Endothelial cell of umbilical vein (primary cell): ENCODE measurements around the gene KRT1. TPM values are rescaled to one million over a fixed set of nuclear protein-coding genes. Genes with fewer than 3 reads are reported as not detected.

ENCODE experiments used
- BruUV-seq: library from RNA; stranded (reverse); fragments of 400-500 nt; replicated peaks from 2 replicates; lab custom pipeline; 2021; lab: Mats Ljungman, UMichigan
- CTCF ChIA-PET: fragments of 300-600, 350-600 bp; sonication (Branson Sonifier 250); formaldehyde crosslinking; loops from one replicate; lab custom pipeline; 2021; ENCODE audit warnings: antibody characterized with exemption, inconsistent platforms; lab: Charles Lee
- POLR2A ChIA-PET: fragments of 300-600, 350-600 bp; sonication (Branson Sonifier 250); formaldehyde crosslinking; loops from one replicate; lab custom pipeline; 2021; ENCODE audit warnings: antibody characterized with exemption, inconsistent platforms; lab: Charles Lee
- DNase-seq: peaks from one replicate; pipeline ENCODE4 v3.0.0-alpha.2; 2011; ENCODE audit warnings: low read depth, low spot score
- FAIRE-seq: peaks from 2 replicates; lab custom pipeline; 2011; peaks lifted over from hg19 to GRCh38; lab: Jason Lieb, UNC
- H2AFZ ChIP-seq: 2 replicates; pipeline ENCODE4 v1.6.0; 2012; ENCODE audit warnings: low read depth, low read length, control low read depth, inconsistent platforms
- H3K27ac ChIP-seq: 2 replicates; pipeline ENCODE4 v1.5.1; 2011; ENCODE audit warnings: low read depth, mild to moderate bottlenecking, control low read depth, low read length, moderate library complexity; ENCODE audit not compliant: insufficient read depth
- H3K27me3 ChIP-seq, 2 experiments: 2 replicates each; pipeline versions ENCODE4 v1.6.0 to v1.6.1; 2011; ENCODE audit warnings: low read length in 2 of 2, mixed read lengths in 1 of 2; ENCODE audit not compliant: control insufficient read depth in 2 of 2, insufficient read depth in 2 of 2
- H3K36me3 ChIP-seq, 2 experiments: 2 replicates in 1 of 2; 3 replicates in 1 of 2; pipeline ENCODE4 v1.5.1; 2011; ENCODE audit warnings: low read length in 2 of 2, mild to moderate bottlenecking in 1 of 2, moderate library complexity in 1 of 2; ENCODE audit not compliant: control insufficient read depth in 2 of 2, insufficient read depth in 2 of 2; ENCODE audit errors: extremely low read depth in 1 of 2
- H3K4me1 ChIP-seq: 3 replicates; pipeline ENCODE4 v1.5.1; 2011; ENCODE audit warnings: mild to moderate bottlenecking, low read length; ENCODE audit not compliant: control insufficient read depth, insufficient read depth; ENCODE audit errors: extremely low read depth
- H3K4me2 ChIP-seq: 2 replicates; pipeline ENCODE4 v1.6.1; 2011; ENCODE audit warnings: low read length, control low read depth, mixed read lengths; ENCODE audit not compliant: insufficient read depth
- H3K4me3 ChIP-seq, 3 experiments: fragments of 200-600 bp in 1 of 3; sonication (generic), shearing (Covaris generic) in 1 of 3; replicated peaks in 1 of 3; 2 replicates each; pipeline ENCODE4 v1.5.1; 2011 to 2016; ENCODE audit warnings: control low read depth in 3 of 3, low read length in 3 of 3, mild to moderate bottlenecking in 2 of 3, inconsistent platforms in 1 of 3, low read depth in 1 of 3, moderate library complexity in 1 of 3; ENCODE audit not compliant: insufficient read depth in 1 of 3
- H3K79me2 ChIP-seq: 2 replicates; pipeline ENCODE4 v1.6.0; 2012; ENCODE audit warnings: low read length, inconsistent platforms; ENCODE audit not compliant: control insufficient read depth, insufficient read depth
- H3K9ac ChIP-seq: replicated peaks from 2 replicates; pipeline ENCODE3; 2011; ENCODE audit warnings: low read length, control low read depth; ENCODE audit not compliant: insufficient read depth; ENCODE audit errors: extremely low read depth
- H3K9me1 ChIP-seq: replicated peaks from 3 replicates; pipeline ENCODE4 v1.6.0; 2011; ENCODE audit warnings: mild to moderate bottlenecking, low read length; ENCODE audit not compliant: control insufficient read depth, insufficient read depth; ENCODE audit errors: extremely low read depth
- H3K9me3 ChIP-seq: replicated peaks from 2 replicates; pipeline ENCODE4 v1.5.1; 2012; ENCODE audit warnings: low read length, inconsistent platforms; ENCODE audit not compliant: control insufficient read depth, insufficient read depth
- H4K20me1 ChIP-seq: replicated peaks from 2 replicates; pipeline ENCODE3; 2011; ENCODE audit warnings: mild to moderate bottlenecking, low read length; ENCODE audit not compliant: control insufficient read depth, insufficient read depth; ENCODE audit errors: extremely low read depth
- EZH2 ChIP-seq: IDR thresholded peaks from 2 replicates; pipeline ENCODE4 v1.6.1; 2012; ENCODE audit warnings: borderline replicate concordance, low read depth, mild to moderate bottlenecking, moderate library complexity, low read length, inconsistent platforms; ENCODE audit not compliant: severe bottlenecking
- GATA2 ChIP-seq: IDR thresholded peaks from 2 replicates; pipeline ENCODE4 v1.7.0; 2011; ENCODE audit warnings: low read depth, mild to moderate bottlenecking, moderate library complexity, mixed read lengths, low read length; ENCODE audit not compliant: insufficient read length, insufficient read depth
- JUN ChIP-seq: IDR thresholded peaks from 2 replicates; pipeline ENCODE4 v1.6.1; 2011; ENCODE audit warnings: borderline replicate concordance, low read depth; ENCODE audit not compliant: insufficient read length, insufficient read depth
- MAX ChIP-seq: IDR thresholded peaks from 2 replicates; pipeline ENCODE4 v1.6.1; 2011; ENCODE audit not compliant: insufficient read depth, insufficient read length
- MYC ChIP-seq: IDR thresholded peaks from one replicate; pipeline ENCODE4 v1.6.1; 2011; ENCODE audit warnings: mild to moderate bottlenecking, low read depth, low read length
- POLR2A ChIP-seq: IDR thresholded peaks from 2 replicates; pipeline ENCODE4 v1.6.1; 2012; ENCODE audit warnings: low read depth, mild to moderate bottlenecking, control low read depth, low read length
- POLR2AphosphoS5 ChIP-seq: IDR thresholded peaks from 2 replicates; pipeline ENCODE4 v1.6.1; 2012; ENCODE audit warnings: low read depth, mild to moderate bottlenecking, control low read depth, low read length, moderate library complexity; ENCODE audit not compliant: insufficient read depth
- dilution Hi-C: fragments of 300-500 bp; cut with MboI; formaldehyde crosslinking; loops from one replicate; pipeline ENCODE4 v1.15.0; 2019; ENCODE audit warnings: low sequenced_read_pairs; ENCODE audit not compliant: extremely low pct_ligation_motif_present
- intact Hi-C: fragments of 100-400 bp; cut with micrococcal nuclease; formaldehyde crosslinking; loops from one replicate; pipeline ENCODE4 v1.10.0; 2022
- polyA plus RNA-seq, 4 experiments: library from polyadenylated mRNA; depleted of rRNA in 3 of 4; stranded (reverse) in 3 of 4; unstranded in 1 of 4; fragments of >200 nt; gene quantifications; 2 replicates each; pipeline versions ENCODE4 v1.2.1 to v1.2.3, GENCODE V29; 2011 to 2012; ENCODE audit warnings: missing spikeins in 1 of 4
- total RNA-seq: library from RNA; stranded (reverse); gene quantifications from 2 replicates; pipeline ENCODE4 v1.2.3, GENCODE V29; 2021
- TF ChIP-seq, protein P1 (sequence below), 2 donors: IDR thresholded peaks; 1 replicate in 1 of 2; 2 replicates in 1 of 2; pipeline ENCODE4 v1.5.1; 2011; ENCODE audit warnings: low read length in 2 of 2, mild to moderate bottlenecking in 2 of 2, moderate library complexity in 2 of 2, control low read depth in 1 of 2, inconsistent platforms in 1 of 2, low read depth in 1 of 2; ENCODE audit not compliant: insufficient read depth in 1 of 2; ENCODE audit errors: extremely low read depth in 1 of 2

The KRT1 gene
- total and polyA plus RNA-seq, 2 donors (not counting 3 experiments of a cell fraction or from before 2014, with no cell fraction given): not detected

GRCh38 chr12:52677671-52678070 is 2.5 kb downstream of the KRT1 start:
- H3K4me3 ChIP-seq: no peak overlapping the region
- no peaks in the 10 kb centered on the region for H3K36me3 ChIP-seq
- DNase-seq (no peak), FAIRE-seq (no peak)
- dilution Hi-C loops: no loop called here
- POLR2A ChIA-PET: no interaction called here
- no peaks in the 10 kb centered on the region for H3K9me1 ChIP-seq
- no peak overlapping the region for H3K27ac ChIP-seq
- H3K27me3 ChIP-seq: no peaks in the 10 kb centered on the region
- TF ChIP-seq MYC: no peak
- TF ChIP-seq MAX: no peak
- TF ChIP-seq JUN: no peak
- no peak for TF ChIP-seq POLR2AphosphoS5
- no peak for TF ChIP-seq POLR2A
- TF ChIP-seq, protein P1, sequence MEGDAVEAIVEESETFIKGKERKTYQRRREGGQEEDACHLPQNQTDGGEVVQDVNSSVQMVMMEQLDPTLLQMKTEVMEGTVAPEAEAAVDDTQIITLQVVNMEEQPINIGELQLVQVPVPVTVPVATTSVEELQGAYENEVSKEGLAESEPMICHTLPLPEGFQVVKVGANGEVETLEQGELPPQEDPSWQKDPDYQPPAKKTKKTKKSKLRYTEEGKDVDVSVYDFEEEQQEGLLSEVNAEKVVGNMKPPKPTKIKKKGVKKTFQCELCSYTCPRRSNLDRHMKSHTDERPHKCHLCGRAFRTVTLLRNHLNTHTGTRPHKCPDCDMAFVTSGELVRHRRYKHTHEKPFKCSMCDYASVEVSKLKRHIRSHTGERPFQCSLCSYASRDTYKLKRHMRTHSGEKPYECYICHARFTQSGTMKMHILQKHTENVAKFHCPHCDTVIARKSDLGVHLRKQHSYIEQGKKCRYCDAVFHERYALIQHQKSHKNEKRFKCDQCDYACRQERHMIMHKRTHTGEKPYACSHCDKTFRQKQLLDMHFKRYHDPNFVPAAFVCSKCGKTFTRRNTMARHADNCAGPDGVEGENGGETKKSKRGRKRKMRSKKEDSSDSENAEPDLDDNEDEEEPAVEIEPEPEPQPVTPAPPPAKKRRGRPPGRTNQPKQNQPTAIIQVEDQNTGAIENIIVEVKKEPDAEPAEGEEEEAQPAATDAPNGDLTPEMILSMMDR (IDR thresholded peaks at IDR 0.05; ENCODE audit: extremely low read depth in 1 of 2, insufficient read depth in 1 of 2, low read depth in 1 of 2, low read length in 2 of 2): no peak
- no peak for TF ChIP-seq GATA2
- no peak for TF ChIP-seq EZH2
- H2AFZ ChIP-seq: no peak overlapping the region
- H4K20me1 ChIP-seq: no peaks in the 10 kb centered on the region
- H3K9me3 ChIP-seq: no peaks in the 10 kb centered on the region
- H3K4me1 ChIP-seq: no peaks in the 10 kb centered on the region
- no TSS peak for BruUV-seq
- CTCF ChIA-PET: no interaction called here
- no peaks in the 10 kb centered on the region for H3K79me2 ChIP-seq
- no peak overlapping the region for H3K9ac ChIP-seq
- intact Hi-C loops: no loop called here
- no peak overlapping the region for H3K4me2 ChIP-seq
